ENCODE results near the gene MANSC4. TPM values are rescaled to one million over a fixed set of nuclear protein-coding genes. Genes with fewer than 3 reads are reported as not detected.

Gene MANSC4
- total RNA-seq, 3 donors from 2014 or later = not detected

DNA sequence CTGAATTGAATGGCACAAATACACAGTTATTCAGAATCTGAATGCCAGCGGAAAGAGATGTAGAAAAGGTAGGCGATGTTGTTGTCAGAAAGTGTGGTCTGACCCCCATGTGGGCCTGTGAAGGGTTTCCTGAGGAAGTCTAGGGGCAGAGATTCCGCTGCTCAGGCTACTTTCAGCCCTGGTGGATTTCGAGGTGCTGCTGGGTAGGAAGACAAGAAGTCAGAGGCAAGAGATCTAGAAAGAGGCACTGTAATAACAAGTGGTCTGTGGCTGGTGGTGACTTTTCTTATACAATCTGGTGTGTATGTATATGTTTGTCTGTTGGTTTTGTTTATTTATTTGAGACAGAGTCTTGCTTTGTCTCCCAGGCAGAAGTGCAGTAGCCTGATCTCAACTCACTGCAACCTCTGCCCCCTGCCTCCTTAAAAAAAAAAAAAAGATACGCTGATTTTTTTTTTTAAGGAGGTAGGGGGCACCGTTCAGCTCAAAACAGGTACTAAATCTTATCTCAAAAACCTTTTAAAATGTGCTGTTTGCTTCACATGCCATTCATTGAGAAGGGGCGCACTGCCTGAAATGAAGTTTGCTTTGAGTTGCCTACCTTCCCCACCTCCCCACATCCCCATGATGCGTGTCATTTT is 27.1 kb upstream of the MANSC4 start:
- H3K4me3 ChIP-seq = no peak overlapping the region
- no peak for ATAC-seq
- intact Hi-C loops (cut with DNase I, micrococcal nuclease) = no loop called here
- no peak for TF ChIP-seq CTCF (IDR thresholded peaks at IDR 0.05)
- no peaks in the 10 kb centered on the region for H3K4me1 ChIP-seq (ENCODE audit: low read depth)
- H3K36me3 ChIP-seq (ENCODE audit: low read depth) = no peaks in the 10 kb centered on the region
- H3K9me3 ChIP-seq = no peaks in the 10 kb centered on the region
- no peak for DNase-seq

- ATAC-seq = no peak
- Histone ChIP-seq H3K4me3 (no peak overlapping the region), H3K36me3 (ENCODE audit: low read depth) (no peaks in the 10 kb centered on the region), H3K9me3 (no peaks in the 10 kb centered on the region), H3K4me1 (ENCODE audit: low read depth) (no peaks in the 10 kb centered on the region)
- no peak for DNase-seq
- TF ChIP-seq CTCF (IDR thresholded peaks at IDR 0.05) = no peak
- intact Hi-C loops (cut with DNase I, micrococcal nuclease) = no loop called here
These were observed 26.2 kb upstream of the MANSC4 start for GRCh38 chr12:27806259-27806658.

- H3K4me1 ChIP-seq (ENCODE audit: low read depth) = no peaks in the 10 kb centered on the region
- DNase-seq (no peak), ATAC-seq (no peak)
- TF ChIP-seq CTCF (IDR thresholded peaks at IDR 0.05) = no peak
- intact Hi-C loops (cut with DNase I, micrococcal nuclease) = no loop called here
- no peaks in the 10 kb centered on the region for H3K9me3 ChIP-seq
- no peaks in the 10 kb centered on the region for H3K36me3 ChIP-seq (ENCODE audit: low read depth)
- H3K4me3 ChIP-seq = no peak overlapping the region
These were observed 25.2 kb upstream of the MANSC4 start for GRCh38 chr12:27805238-27805637.

DNA sequence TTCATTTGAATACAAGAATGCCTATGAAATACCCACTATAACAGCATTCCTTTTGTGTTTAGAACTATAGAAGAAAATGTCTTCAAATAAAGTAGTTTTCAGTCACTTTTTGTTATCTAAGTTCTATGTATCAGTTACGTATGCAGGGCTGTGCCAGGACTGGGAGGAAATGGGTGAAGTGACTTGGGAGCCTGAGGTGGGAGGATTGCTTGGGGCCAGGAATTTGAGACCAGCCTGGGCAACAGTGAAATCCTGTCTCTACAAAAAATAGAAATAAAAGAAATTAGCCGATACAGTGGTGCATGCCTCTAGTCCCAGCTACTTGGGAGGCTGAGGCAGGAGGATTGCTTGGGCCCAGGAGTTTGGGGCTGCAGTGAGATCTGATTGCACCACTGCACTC is 22.9 kb upstream of the MANSC4 start:
- no peaks in the 10 kb centered on the region for H3K9me3 ChIP-seq
- DNase-seq (no peak), ATAC-seq (no peak)
- intact Hi-C loops (cut with DNase I, micrococcal nuclease) = no loop called here
- no peak overlapping the region for H3K4me3 ChIP-seq
- no peaks in the 10 kb centered on the region for H3K36me3 ChIP-seq (ENCODE audit: low read depth)
- no peak for TF ChIP-seq CTCF (IDR thresholded peaks at IDR 0.05)
- H3K4me1 ChIP-seq (ENCODE audit: low read depth) = no peaks in the 10 kb centered on the region

DNA sequence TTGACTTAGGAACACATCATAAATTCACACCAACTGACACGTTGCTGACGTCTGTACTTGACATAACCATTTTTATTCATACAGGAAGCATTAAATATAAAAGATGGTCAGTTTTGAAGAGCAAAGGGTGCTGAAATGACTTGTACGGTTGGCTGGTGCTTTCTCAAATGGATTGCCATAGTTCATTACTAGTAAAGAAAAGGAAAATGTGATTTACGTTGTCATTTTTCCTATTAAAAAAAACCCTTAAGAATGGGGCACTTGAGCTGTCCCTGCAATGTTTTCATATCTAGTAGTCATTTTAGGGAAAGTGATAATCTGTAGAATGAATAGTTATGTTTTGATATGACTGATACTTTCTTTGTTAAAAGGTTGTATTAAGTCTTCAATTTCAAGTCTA is 22.5 kb upstream of the MANSC4 start:
- DNase-seq (no peak), ATAC-seq (no peak)
- Histone ChIP-seq H3K4me3 (no peak overlapping the region), H3K9me3 (no peaks in the 10 kb centered on the region), H3K36me3 (ENCODE audit: low read depth) (no peaks in the 10 kb centered on the region), H3K4me1 (ENCODE audit: low read depth) (no peaks in the 10 kb centered on the region)
- intact Hi-C loops (cut with DNase I, micrococcal nuclease) = no loop called here
- TF ChIP-seq CTCF (IDR thresholded peaks at IDR 0.05) = no peak

- Histone ChIP-seq H3K9me3 (no peaks in the 10 kb centered on the region), H3K36me3 (ENCODE audit: low read depth) (no peaks in the 10 kb centered on the region), H3K4me3 (no peak overlapping the region), H3K4me1 (ENCODE audit: low read depth) (no peaks in the 10 kb centered on the region)
- intact Hi-C loops (cut with DNase I, micrococcal nuclease) = no loop called here
- no peak for TF ChIP-seq CTCF (IDR thresholded peaks at IDR 0.05)
- DNase-seq (no peak), ATAC-seq (no peak)
These were observed 21.6 kb upstream of the MANSC4 start for GRCh38 chr12:27801630-27802029.
